ENCODE results near the gene MAP7D1. TPM values are rescaled to one million over a fixed set of nuclear protein-coding genes. Genes with fewer than 3 reads are reported as not detected.

The MAP7D1 gene
- total RNA-seq, 2 donors from 2014 or later, result 119 to 120 TPM

DNA sequence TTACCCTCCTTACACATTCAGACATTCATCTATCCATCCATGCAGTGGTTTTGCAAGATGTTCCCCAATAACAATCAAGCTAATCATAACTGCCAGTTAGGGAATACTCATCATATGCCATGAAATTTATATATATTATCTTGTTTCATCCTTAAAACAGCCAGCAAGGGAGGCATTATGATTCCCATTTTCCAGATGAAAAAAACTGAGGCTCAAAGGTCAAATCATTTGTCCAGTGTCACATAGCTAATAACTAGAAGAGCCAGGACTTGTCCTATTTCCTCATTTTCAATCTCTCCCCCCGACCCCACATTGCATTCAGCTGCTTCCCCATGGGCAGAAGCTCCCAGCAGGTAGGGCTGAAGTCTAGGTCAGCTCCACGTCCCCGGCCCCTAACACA, 23.9 kb upstream of the MAP7D1 start:
- Histone ChIP-seq H3K4me3 (ENCODE audit: low read length) (no peak overlapping the region), H3K4me1 (ENCODE audit: control insufficient read depth, insufficient read depth, low read length) (no peaks in the 10 kb centered on the region), H3K9ac (ENCODE audit: extremely low read depth, low read length, poor library complexity, severe bottlenecking) (no peak overlapping the region), H3K27me3 (ENCODE audit: control insufficient read depth, insufficient read depth, low read length, poor library complexity, severe bottlenecking) (no peaks in the 10 kb centered on the region), H3K9me3 (ENCODE audit: control insufficient read depth, low read length) (no peaks in the 10 kb centered on the region), H3K27ac (ENCODE audit: low read depth, low read length) (no peak overlapping the region), H3K36me3 (ENCODE audit: control insufficient read depth, insufficient read depth, low read length) (peaks cover 10% of the 10 kb centered on the region)
- H3K27ac Mint-ChIP-seq, result no peak overlapping the region
- WGBS, 2 experiments (ENCODE audit: insufficient coverage in 1 of 2, insufficient read length in 1 of 2), result 93 to 100% methylated on average over 2 to 3 of the region's 3 CpGs
- H3K36me3 Mint-ChIP-seq (ENCODE audit: low read depth), result peaks cover 9% of the 10 kb centered on the region
- no peak overlapping the region for H3K4me3 Mint-ChIP-seq
- no peaks in the 10 kb centered on the region for H3K9me3 Mint-ChIP-seq
- DNase-seq, result no peak
- peaks cover 3% of the 10 kb centered on the region for H3K27me3 Mint-ChIP-seq (ENCODE audit: insufficient read depth)
- no peaks in the 10 kb centered on the region for H3K4me1 Mint-ChIP-seq
- TF ChIP-seq, protein P1, sequence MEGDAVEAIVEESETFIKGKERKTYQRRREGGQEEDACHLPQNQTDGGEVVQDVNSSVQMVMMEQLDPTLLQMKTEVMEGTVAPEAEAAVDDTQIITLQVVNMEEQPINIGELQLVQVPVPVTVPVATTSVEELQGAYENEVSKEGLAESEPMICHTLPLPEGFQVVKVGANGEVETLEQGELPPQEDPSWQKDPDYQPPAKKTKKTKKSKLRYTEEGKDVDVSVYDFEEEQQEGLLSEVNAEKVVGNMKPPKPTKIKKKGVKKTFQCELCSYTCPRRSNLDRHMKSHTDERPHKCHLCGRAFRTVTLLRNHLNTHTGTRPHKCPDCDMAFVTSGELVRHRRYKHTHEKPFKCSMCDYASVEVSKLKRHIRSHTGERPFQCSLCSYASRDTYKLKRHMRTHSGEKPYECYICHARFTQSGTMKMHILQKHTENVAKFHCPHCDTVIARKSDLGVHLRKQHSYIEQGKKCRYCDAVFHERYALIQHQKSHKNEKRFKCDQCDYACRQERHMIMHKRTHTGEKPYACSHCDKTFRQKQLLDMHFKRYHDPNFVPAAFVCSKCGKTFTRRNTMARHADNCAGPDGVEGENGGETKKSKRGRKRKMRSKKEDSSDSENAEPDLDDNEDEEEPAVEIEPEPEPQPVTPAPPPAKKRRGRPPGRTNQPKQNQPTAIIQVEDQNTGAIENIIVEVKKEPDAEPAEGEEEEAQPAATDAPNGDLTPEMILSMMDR (conservative IDR thresholded peaks at IDR 0.05), result no peak

DNA sequence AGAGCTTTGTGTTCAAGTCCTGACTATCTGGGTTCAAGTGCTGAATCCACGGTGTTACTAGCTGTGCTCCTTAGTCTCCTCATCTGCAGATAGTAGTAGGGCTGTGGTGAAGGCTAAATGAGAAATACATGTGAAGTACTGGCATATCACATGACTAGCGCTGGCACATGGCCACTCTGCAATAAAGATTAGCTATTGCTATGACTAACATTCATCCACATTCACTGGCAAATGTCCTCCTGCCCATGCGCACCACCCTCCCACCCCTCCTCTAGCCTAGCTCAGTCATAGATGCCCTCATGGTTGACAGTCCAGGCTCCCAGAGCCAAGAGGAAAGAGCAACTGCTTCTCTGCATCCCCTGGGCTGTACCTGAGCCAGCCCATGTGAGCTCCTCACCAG, 22.5 kb upstream of the MAP7D1 start:
- H3K27me3 ChIP-seq (ENCODE audit: control insufficient read depth, insufficient read depth, low read length, poor library complexity, severe bottlenecking), result no peaks in the 10 kb centered on the region
- H3K4me1 ChIP-seq (ENCODE audit: control insufficient read depth, insufficient read depth, low read length), result no peaks in the 10 kb centered on the region
- Mint-ChIP-seq H3K36me3 (ENCODE audit: low read depth) (peaks cover 17% of the 10 kb centered on the region), H3K4me3 (no peak overlapping the region), H3K9me3 (no peaks in the 10 kb centered on the region), H3K27ac (no peak overlapping the region), H3K4me1 (no peaks in the 10 kb centered on the region), H3K27me3 (ENCODE audit: insufficient read depth) (no peaks in the 10 kb centered on the region)
- 70 to 96% methylated on average over 2 to 3 of the region's 3 CpGs for WGBS, 2 experiments (ENCODE audit: insufficient coverage in 1 of 2, insufficient read length in 1 of 2)
- TF ChIP-seq, protein P1 (conservative IDR thresholded peaks at IDR 0.05), result no peak
- H3K4me3 ChIP-seq (ENCODE audit: low read length), result no peak overlapping the region
- no peak overlapping the region for H3K9ac ChIP-seq (ENCODE audit: extremely low read depth, low read length, poor library complexity, severe bottlenecking)
- no peak overlapping the region for H3K27ac ChIP-seq (ENCODE audit: low read depth, low read length)
- H3K9me3 ChIP-seq (ENCODE audit: control insufficient read depth, low read length), result no peaks in the 10 kb centered on the region
- peaks cover 25% of the 10 kb centered on the region for H3K36me3 ChIP-seq (ENCODE audit: control insufficient read depth, insufficient read depth, low read length)
- no peak for DNase-seq

DNA sequence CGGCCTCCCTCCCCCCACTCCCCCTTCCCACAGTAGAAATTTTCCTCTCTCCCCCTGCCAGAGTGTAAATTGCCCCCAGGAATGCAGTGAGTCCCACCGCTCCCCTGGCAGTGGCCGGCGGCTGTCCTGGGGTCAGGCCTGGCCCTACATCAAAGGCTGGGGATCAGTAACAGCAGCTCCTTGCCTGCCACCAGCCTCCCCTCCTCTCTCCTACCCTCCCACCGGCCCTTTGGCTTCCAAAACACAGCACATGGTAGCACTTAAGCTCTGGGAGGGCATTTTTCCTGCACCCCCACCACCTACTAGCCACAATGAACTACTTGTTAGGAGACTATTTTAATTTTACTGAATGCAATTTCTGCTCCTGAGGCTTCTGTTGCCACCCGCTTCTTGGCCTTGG, 21.9 kb upstream of the MAP7D1 start:
- H3K27ac Mint-ChIP-seq, result no peak overlapping the region
- no peaks in the 10 kb centered on the region for H3K27me3 Mint-ChIP-seq (ENCODE audit: insufficient read depth)
- Histone ChIP-seq H3K27ac (ENCODE audit: low read depth, low read length) (no peak overlapping the region), H3K4me1 (ENCODE audit: control insufficient read depth, insufficient read depth, low read length) (no peaks in the 10 kb centered on the region), H3K4me3 (ENCODE audit: low read length) (no peak overlapping the region), H3K36me3 (ENCODE audit: control insufficient read depth, insufficient read depth, low read length) (peaks cover 27% of the 10 kb centered on the region), H3K9ac (ENCODE audit: extremely low read depth, low read length, poor library complexity, severe bottlenecking) (no peak overlapping the region), H3K27me3 (ENCODE audit: control insufficient read depth, insufficient read depth, low read length, poor library complexity, severe bottlenecking) (no peaks in the 10 kb centered on the region), H3K9me3 (ENCODE audit: control insufficient read depth, low read length) (no peaks in the 10 kb centered on the region)
- no peak overlapping the region for H3K4me3 Mint-ChIP-seq
- TF ChIP-seq, protein P1 (conservative IDR thresholded peaks at IDR 0.05), result no peak
- WGBS, 2 experiments (ENCODE audit: insufficient coverage in 1 of 2, insufficient read length in 1 of 2), result 70 to 75% methylated on average over 2 to 6 of the region's 6 CpGs
- DNase-seq, result no peak
- no peaks in the 10 kb centered on the region for H3K4me1 Mint-ChIP-seq
- H3K36me3 Mint-ChIP-seq (ENCODE audit: low read depth), result peaks cover 17% of the 10 kb centered on the region
- H3K9me3 Mint-ChIP-seq, result no peaks in the 10 kb centered on the region

Measured in endodermal cell (in vitro differentiated cells).